Fibroblast of gingiva (primary cell): ENCODE measurements around the gene MN1.

Experiments used
- DNase-seq: peaks from one replicate; pipeline ENCODE4 v3.0.0-alpha.2; 2011; ENCODE audit warnings: low read depth

Gene MN1

GRCh38 chr22:27711756-27712155 is 89.8 kb downstream of the MN1 start:
- no peak for DNase-seq

GRCh38 chr22:27711012-27711411 is 90.5 kb downstream of the MN1 start:
- no peak for DNase-seq

- DNase-seq, result no peak
Measured at GRCh38 chr22:27709919-27710675, 91.5 kb downstream of the MN1 start.

- DNase-seq, result no peak
Measured at GRCh38 chr22:27706489-27706888, 95.1 kb downstream of the MN1 start.

- DNase-seq, result no peak
Measured at GRCh38 chr22:27705408-27706080, 96.0 kb downstream of the MN1 start.

- no peak for DNase-seq
Measured at GRCh38 chr22:27704581-27704980, 97.0 kb downstream of the MN1 start.

GRCh38 chr22:27699383-27700019 is 102.1 kb downstream of the MN1 start:
- no peak for DNase-seq

GRCh38 chr22:27698813-27699212 is 102.7 kb downstream of the MN1 start:
- DNase-seq, result no peak
